Stimulated activated CD4-positive, alpha-beta T cell treated with anti-CD3 and anti-CD28 coated beads, TNF-alpha, amount 100 ng/mL, for 1 hour (primary cell): ENCODE measurements around the gene NFIX.
"Not testable (repeated sequence)": the region's sequence is repeated elsewhere in the genome, so short reads cannot be mapped to it uniquely, and the experiment has no call there.

Source experiments
- DNase-seq, 3 donors: peaks; one replicate each; pipeline ENCODE4 v3.0.0-alpha.2; 2020; ENCODE audit warnings: low read depth in 3 of 3, low spot score in 1 of 3

NFIX gene

DNA sequence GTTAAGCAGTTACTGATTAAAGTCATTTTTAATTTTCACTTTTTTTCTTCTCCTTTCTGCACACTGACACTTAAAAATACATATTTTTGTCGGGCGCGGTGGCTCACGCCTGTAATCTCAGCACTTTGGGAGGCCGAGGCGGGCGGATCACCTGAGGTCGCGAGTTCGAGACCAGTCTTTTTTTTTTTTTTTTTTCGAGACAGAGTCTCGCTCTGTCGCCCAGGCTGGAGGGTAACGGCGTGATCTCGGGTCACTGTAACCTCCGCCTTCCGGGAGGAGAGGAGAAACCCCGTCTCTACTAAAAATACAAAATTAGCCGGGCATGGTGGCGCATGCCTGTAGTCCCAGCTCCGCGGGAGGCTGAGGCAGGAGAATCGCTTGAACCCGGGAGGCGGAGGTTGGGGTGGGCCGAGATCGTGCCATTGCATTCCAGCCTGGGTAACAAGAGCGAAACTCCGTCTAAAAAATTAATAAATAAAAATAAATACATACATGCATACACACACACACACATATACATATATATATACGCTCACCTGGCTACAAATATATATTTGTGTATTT, 37.8 kb upstream of the NFIX start:
- DNase-seq = not testable (repeated sequence)

DNA sequence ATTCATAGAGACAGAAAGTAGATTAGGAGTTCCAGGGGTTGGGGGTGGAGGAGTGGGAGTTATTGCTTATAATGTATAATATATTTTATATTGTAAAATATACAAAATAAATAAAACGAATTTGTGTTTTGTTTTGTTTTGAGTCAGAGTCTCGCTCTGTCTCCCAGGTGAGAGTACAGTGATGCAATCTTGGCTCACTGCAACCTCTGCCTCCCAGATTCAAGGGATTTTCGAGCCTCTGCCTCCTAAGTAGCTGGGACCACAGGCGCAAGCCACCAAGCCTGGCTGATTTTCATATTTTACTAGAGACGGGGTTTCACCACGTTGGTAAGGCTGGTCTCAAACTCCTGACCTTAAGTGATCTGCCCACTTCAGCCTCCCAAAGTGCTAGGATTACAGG, 35.8 kb upstream of the NFIX start:
- no peak for DNase-seq

DNA sequence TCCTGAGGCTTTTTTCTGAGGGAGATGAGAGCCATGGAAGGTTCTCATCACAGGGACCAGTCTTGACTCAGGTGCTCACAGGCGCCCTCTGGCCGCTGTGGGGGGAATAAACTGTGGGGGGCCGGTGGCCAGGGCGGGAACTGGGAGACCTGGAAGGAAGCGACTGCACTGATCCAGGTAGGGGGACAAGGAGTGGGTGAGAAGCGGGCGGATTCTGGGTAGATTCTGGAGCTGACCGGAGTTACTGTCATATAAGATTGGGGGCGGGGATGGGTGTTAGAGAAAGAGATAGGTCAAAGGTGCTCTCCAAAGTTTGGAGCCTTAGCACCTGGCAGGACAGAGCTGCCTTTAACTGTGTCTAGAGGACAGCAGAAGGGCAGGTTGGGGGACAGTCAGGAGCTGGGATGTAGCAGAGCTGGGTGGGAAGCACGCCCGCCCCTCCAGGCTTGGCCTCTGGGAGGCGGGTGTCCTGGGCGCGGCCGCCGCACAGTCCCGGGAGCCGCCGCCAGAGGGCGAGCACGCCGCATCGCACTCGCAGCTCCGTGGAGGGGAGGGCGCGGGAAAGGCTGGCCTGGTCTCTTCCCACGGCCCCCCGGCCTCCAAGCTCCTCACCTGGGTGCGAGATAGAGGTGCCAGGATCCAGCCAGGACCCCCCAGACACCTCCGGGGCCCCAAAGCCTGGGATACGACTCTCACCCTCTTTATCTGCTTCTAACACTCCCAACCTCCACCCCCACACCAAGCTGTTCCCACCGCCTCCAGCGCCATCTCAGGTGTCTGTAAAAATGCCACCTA, 30.1 kb upstream of the NFIX start:
- peak; percentile 52 to 76 (median 57) for DNase-seq

DNA sequence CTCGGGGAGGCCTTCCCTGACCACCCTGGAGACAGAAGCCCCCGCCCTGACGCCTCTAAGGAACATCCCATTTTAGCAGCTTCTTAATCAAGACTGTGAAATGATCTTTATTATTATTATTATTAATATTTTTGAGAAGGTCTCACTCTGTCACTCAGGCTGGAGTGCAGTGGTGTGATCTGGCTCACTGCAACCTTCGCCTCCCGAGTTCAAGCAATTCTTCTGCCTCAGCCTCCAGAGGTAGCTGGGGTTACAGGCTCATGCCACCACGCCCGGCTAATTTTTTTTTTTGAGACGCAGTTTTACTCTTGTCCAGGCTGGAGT, 29.5 kb upstream of the NFIX start:
- no peak for DNase-seq

DNA sequence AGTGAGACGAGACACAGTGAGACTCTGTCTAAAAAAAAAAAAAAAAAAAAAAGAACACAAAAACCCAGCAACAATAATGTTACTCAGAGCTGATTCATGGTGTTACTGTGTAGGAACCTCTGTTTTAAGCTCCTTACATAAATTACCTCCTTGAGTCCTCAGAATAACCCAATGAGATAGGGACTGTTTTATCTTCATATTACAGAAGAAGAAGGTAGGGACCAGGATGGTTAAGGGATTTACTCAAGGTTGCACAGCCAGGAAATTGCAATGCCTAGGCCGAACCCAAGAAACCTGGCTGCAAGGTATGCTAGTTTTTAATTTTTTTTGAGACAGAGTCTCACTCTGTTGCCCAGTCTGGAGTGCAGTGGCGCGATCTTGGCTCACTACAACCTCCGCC, 27.4 kb upstream of the NFIX start:
- no peak for DNase-seq

DNA sequence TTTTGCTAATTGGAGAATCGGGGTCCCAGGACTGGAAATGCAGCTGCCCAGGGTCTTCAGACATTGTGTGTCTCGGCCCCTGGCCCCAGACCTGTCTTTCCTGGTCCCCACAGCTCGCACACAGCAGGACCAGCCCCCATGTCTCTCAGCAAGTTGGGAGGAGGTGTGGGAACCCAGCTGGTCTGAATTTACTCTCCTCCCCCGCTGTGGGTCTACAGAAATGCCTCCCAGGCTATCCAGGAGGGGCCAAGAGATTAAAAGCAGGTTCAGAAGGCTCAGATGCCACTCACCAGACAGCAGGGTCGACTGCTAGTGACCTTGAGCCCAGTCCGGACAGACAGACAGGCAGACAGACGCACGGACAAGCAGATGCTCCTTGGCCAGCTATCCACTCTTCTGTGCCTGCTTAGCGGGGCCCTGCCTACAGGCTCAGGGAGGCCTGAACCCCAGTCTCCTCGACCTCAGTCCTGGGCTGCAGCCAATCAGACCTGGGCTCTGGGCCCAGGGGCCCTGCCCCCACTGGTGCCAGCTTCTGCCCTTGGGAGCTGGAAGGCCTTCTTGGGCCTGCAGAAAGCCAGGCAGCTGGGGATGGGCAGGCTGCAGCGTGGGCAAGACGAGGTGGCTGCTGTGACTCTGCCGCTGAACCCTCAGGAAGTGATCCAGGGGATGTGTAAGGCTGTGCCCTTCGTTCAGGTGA, 25.8 kb upstream of the NFIX start, which contains the start of gene DAND5:
DAND5 (plus strand) TSS at position 285 of the 697 bp plus-strand sequence; CDS start at position 370, 85 bp downstream.
- no peak for DNase-seq

DNA sequence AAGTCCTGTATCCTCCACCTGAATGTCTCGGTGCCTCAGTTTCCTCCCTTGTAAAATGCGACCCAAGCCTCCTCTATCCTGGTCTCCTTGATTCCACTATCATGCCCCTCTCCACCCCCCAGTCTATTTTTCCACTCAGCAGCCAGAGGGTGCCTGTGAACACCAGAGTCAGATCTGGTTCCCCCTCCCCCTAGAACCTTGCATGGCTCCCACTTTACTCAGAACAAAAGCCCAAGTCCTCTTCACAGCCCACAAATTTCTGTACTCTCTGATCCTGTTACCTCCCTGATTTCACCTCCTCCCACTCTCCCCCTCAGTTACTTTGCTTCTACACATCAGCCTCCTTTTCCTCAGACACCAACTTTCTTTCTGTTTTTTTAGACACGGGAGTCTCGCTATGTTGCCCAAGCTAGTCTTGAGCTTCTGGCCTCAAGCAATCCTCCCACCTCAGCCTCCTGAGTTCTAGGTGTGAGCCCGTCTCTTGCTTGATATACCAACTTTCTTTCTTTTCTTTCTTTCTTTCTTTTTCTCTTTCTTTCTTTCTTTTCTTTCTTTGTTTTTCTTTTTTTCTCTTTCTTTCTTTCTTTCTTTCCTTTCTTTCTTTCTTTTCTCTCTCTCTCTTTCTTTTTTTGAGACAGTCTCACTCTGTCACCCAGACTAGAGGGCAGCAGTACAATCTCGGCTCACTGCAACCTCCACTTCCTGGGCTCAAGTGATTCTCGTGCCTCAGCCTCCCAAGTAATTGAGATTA, 25.0 kb upstream of the NFIX start:
- no peak for DNase-seq

DNA sequence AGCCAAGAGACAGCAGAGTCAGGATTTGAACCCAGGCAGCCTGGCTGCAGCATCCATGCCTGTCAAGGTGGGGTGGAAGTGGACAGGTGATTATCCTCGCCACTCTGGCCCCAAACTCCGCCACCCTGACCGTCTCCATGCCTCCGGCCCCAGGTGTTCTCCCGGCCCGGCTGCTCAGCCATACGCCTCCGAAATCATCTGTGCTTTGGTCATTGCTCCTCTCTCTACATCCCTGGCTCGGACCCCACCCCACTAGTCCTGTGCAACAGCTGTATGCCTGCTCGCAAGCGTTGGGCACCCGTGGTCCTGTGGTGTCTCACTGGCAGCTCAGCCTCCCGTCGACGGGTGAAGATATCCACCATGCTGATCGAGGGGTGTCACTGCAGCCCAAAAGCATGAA, 22.0 kb upstream of the NFIX start:
- DNase-seq = no peak

DNA sequence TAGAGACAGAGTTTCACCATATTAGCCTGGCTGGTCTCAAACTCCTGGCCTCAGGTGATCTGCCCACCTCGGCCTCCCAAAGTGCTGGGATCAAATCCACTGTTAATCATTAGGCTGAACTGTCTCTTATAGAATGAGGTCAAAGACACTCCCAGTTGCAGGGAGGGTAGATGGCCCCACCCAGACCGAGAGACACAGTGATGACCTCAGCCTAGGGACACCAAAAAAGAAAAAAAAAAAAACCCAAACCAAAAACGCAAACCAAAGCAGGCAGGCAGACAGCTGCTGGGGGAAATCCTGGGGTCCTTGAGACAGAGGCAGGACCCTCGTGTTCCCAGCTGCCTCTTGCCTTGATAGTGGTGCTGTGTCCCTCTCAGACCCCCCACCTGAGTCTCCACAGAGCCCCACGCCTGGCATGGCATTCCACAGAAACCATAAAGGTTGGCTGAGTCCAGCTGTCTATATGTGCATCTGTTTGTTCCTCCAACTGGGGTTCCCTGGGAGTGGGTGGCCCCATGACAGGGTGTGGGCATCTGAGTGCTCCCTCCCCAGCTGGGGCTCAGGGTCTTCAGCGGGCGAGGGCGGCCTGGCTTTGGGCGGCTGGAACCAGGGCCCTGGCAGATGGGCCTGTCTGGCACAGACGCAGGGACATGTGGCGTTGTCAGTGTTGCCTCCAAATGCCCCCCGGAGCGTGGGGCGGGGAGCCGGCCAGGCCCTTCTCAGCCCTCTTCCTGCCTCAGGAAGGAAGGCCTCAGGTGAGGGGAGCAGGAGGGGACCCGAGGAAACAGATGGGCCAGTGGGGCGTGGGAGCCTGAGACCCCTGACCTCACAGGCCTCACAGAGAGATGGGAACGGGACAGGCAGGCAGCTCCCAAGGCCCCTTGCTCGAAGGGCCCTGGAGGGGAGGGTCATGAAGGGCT, 20.7 kb upstream of the NFIX start:
- no peak for DNase-seq

DNA sequence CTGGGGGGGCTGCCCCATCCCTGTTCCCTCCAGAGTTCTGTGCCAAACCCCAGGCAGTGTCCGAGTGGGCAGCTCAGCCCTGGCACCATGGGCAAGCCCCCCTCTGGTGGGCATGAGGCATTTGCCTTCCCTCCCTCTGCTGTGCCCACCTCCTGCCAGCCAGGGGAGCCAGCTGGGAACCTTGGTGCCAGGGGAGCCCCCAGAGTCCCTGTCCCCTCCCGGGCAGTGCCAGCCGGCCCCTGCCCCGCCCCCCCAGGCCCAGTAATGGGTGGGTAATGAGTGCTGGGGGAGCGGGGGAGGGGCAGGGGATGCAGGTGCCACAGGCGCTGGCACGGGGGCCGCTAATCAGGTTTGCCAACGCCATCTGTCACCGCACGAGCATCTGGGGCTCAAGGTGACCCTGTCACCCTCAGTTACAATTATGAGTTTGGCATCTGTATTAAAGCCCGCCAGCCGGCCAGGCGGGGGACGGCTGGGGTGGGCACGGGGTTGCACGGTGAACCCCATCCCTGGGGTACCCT, 20.0 kb upstream of the NFIX start:
- no peak for DNase-seq

DNA sequence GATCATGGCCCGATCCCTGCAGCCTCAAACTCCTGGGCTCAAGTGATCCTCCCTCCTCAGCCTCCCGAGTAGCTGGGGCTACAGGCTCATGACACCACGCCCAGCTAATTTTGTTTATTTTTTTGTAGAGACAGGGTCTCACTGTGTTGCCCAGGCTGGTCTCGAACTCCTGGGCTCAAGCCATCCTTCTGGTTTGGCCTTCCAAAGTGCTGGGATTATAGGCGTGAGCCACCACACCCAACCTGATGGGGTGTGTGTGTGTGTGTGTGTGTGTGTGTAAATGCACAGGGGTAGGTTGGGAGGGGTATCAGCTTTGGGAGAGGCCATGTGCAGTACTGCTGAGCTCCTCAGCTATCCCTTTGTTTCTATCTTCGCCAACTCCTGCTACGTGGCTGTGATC, 19.2 kb upstream of the NFIX start:
- DNase-seq = not testable (repeated sequence)

DNA sequence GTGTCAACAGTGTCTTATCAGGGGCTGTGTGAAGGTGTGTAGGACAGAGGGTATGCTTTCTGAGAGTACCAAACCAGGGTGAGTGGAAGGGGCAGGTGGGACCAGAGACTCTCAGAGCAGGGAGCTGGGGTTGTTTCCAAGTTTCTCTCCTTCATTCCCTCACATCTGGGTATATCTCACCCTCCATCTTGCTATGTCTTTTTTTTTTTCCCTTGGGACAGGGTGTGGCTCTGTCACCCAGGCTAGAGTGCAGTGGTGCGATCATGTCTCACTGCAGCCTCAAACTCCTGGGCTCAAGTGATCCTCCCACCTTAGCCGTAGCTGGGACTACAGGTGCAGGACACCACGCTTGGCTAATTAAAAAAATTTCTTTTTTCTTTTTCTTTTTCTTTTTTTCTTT, 15.3 kb upstream of the NFIX start:
- no peak for DNase-seq

DNA sequence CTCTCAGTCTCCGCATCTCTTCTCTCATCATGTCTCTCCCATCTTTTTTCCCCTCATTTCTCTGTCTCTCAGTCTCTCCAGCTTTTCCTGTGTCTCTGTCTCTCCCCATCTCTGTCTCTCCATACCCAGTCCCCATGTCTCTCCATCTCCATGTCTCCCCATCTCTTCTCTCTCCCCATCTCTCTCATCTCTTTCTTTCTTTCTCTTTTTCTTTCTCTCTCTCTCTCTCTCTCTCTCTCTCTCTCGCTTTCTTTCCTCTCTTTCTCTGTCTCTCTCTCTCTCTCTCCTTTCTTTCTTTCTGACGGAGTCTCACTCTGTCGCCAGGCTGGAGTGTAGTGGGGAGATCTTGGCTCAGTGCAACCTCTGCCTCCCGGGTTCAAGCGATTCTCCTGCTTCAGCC, 12.6 kb upstream of the NFIX start:
- no peak for DNase-seq

DNA sequence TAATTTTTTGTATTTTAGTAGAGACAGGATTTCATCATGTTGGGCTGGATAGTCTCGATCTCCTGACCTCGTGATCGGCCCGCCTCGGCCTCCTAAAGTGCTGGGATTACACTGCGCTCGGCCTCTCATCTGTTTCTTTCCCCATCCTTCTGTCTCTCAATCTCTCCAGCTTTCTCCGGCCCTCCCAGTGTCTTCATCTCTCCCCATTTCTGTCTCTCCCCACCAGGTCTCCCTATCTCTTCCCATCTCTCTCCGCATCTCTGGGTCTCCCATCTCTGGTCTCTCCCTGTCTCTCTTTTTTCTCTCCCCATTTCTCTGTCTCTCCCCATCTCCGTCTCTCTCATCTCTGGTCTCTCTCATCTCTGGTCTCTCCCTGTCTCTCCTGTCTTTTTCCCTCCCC, 12.2 kb upstream of the NFIX start:
- no peak for DNase-seq

DNA sequence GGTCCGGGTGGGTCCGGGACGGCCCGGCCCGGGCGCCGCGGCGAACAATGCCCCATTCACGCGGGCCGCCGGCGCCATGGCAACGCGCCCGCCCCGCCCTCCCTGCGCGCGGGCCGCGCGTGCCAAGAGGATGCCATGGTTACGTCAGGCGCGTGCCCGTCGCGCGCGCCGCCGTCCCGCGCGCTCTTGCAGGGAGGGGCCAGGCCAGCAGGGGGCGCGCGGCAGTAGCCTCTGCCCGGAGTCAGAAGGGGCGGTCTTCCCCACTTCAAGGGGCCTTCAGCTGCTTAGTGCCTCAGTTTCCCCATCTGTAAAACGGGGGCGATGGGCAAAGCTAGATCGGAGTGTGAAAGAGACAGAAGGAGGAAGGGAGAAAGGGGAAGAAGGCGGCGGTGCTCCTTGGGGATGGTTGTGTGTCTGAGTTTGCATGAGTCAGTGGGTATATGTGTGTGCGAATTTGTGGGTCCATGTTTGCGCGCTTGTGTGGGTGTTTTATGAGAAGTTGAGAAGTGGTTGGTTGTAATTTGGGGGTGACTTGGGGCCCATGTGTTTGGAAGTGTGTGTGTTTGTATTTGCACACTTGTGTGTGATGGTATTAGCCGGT, 11.6 kb upstream of the NFIX start:
- peak; percentile 52 to 84 (median 77) for DNase-seq

DNA sequence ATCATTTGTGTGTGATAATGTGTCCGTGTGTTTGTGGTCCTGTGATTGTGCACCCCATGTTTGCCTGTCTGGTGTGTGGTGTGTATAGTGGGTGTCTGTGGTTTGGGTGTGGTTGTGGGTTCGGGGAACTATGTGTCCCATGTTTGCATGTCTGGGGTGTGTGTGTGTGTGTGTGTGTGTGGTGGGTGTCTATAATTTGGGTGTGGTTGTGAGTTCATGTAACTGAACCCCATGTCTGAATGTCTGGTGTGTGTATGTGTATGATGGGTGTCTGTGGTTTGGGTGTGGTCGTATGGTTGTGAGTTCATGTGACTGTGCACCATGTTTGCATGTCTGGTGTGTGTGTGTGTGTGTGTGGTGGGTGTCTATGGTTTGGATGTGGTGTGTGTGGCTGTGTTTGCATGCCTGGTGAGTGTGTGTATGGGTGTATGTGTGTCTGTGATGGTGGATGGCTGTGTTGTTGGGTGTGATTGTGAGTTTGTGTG, 11.1 kb upstream of the NFIX start:
- no peak for DNase-seq

DNA sequence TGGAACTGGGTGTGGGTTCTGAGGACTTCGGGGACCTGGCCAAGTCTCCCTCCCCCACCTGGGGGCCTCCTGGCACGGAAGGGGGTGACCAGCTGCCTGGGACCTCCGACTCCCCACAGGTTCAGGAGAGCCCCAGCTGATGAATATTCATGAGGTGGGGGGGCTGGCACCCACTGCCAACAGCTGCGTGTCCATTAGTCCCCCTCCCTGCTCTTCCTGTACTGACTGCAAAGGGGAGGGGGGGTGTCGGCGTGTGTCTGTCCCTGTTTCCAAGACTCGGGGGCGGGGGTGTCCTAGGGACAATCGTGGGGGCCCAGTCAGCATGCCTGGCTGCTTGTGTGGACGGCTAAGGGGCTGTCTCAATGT, 10.6 kb upstream of the NFIX start:
- no peak for DNase-seq

DNA sequence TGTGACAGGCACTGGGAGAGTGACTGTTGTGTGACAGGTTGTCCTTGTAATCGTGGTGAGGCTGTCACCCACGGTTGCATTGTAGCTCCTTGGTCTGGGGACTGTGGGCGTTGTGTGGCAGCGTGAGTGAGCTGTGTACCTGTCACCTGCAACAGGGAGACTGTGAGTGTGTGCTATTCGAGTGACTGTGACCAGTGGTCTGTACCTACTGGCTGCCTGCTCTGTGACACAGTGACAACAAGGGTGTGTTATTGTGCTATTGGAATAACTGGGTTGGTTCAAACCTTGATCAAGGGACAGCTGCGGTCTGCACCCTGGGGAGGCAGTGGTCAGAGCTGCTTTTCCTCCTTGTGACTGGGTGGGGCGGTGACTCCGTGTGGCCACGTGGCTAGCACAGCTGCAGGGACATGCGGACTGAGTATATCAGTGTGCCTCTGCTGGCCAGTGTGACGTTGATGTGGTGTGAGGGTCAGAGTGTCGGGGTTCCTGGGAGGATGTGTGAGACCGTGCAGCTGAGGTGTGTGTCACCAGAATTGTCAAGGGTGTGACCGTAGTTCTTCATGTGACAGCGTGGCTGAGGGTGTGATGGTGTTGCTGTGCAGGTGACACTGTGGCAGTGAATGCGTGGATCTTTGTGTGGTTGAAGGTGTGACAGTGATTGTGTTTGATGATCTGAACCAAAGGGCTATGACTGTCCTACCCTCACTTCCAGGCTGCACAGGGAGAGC, 10.1 kb upstream of the NFIX start:
- DNase-seq = no peak

DNA sequence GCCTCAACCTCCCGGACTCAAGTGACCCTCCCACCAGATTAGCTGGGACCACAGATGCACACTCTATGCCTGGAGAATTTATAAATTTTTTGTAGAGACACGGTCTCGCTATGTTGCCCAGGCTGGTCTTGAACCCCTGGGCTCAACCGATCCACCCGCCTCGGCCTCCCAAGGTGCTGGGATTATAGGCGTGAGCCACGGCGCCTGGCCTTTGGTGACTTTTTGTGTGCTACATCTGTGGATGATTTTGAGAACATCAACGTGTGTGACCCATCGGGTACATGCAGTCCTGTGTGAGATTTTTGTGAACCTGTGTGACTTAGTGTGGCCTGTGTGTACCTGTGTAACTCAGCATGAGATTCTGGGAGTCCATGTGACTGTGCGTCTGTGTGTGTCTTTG, 8.5 kb upstream of the NFIX start:
- DNase-seq = no peak
